Measurements from ENCODE around the gene CHURC1. TPM values are rescaled to one million over a fixed set of nuclear protein-coding genes. Genes with fewer than 3 reads are reported as not detected.

CHURC1 gene
- total and polyA plus RNA-seq, 2 of the 13 experiments (the other 11 are each of a cell fraction or from before 2014, with no cell fraction given), result 41.1 to 74.4 TPM

GRCh38 chr14:64885559-64885958 lies 28.7 kb upstream of the CHURC1 start:
- DNase-seq (ENCODE audit: low spot score), result no peak
- Histone ChIP-seq H3K4me2 (ENCODE audit: low read depth, low read length) (no peak overlapping the region), H3K9me3 (ENCODE audit: low read length) (no peaks in the 10 kb centered on the region), H3K36me3 (replicated peaks in 1 of 2; ENCODE audit: control insufficient read depth in 1 of 2, insufficient read depth in 2 of 2, low read length in 2 of 2) (no peaks in the 10 kb centered on the region), H3K27ac (ENCODE audit: extremely low read length, insufficient read depth, low read length) (no peak overlapping the region), H3K79me2 (ENCODE audit: insufficient read depth, low read length) (no peaks in the 10 kb centered on the region), H4K20me1 (ENCODE audit: insufficient read depth, low read length) (no peaks in the 10 kb centered on the region), H3K27me3 (ENCODE audit: control insufficient read depth in 1 of 2, insufficient read depth in 2 of 2, low read length in 2 of 2) (peaks cover 1 to 16% of the 10 kb centered on the region in 2 experiments; a peak in 4 of 5 replicates), H2AFZ (ENCODE audit: low read length) (no peak overlapping the region), H3K9ac (ENCODE audit: insufficient read depth, low read depth, low read length) (no peak overlapping the region), H3K4me3 (replicated peaks in 1 of 3; ENCODE audit: insufficient read depth in 1 of 3, low read depth in 2 of 3, low read length in 3 of 3) (no peak overlapping the region), H3K4me1 (ENCODE audit: insufficient read depth, low read length) (peaks cover 4% of the 10 kb centered on the region; the same call in 1 of the 2 replicates)
- 40% methylated on average over 2 of the region's 2 CpGs for WGBS (ENCODE audit: low lambda C conversion rate)
- BruUV-seq (replicated peaks), result no TSS peak
- intact Hi-C loops (cut with micrococcal nuclease; ENCODE audit: unreplicated experiment) (no loop called here), in situ Hi-C loops (cut with HindIII; ENCODE audit: extremely low pct_ligation_motif_present, low pct_unique_long_range_greater_than_20kb) (loop anchor here (25.0 kb wide), 1 partner anchor 223 kb away; no protein-coding TSS in a partner anchor)
- no peak for FAIRE-seq
- no peak for TF ChIP-seq KDM6A (CRISPR knock-in tag; IDR thresholded peaks at IDR 0.05; ENCODE audit: low read depth)
- no peak for TF ChIP-seq KDM2A (CRISPR knock-in tag; IDR thresholded peaks at IDR 0.05; ENCODE audit: borderline replicate concordance, low read depth)
- TF ChIP-seq ZNF318 (CRISPR knock-in tag; IDR thresholded peaks at IDR 0.05), result no peak
- TF ChIP-seq AGO1 (IDR thresholded peaks at IDR 0.05; ENCODE audit: low read depth, low read length, poor library complexity, severe bottlenecking), result no peak
- TF ChIP-seq SYNCRIP (IDR thresholded peaks at IDR 0.05; ENCODE audit: insufficient read depth, low read depth, low read length), result no peak
- no peak for TF ChIP-seq HNRNPUL1 (IDR thresholded peaks at IDR 0.05; ENCODE audit: low read depth, low read length)
- TF ChIP-seq ZBTB37 (CRISPR knock-in tag; IDR thresholded peaks at IDR 0.05), result no peak
- TF ChIP-seq ARHGAP35 (CRISPR knock-in tag; IDR thresholded peaks at IDR 0.05; ENCODE audit: borderline replicate concordance), result no peak
- TF ChIP-seq ZNF619 (CRISPR knock-in tag; IDR thresholded peaks at IDR 0.05), result no peak
- no peak for TF ChIP-seq HMGXB3 (CRISPR knock-in tag; IDR thresholded peaks at IDR 0.05; ENCODE audit: borderline replicate concordance)
- ChIA-PET CTCF (ENCODE audit: low intra/inter-chr PET ratio, low total read pairs) (no interaction called here), POLR2A (no interaction called here)
- ATAC-seq, result no peak
